GM23338 (cell line): ENCODE data around the gene TK1. TPM values are rescaled to one million over a fixed set of nuclear protein-coding genes. Genes with fewer than 3 reads are reported as not detected.

Experiments
- ATAC-seq: fragments of 200-7000 bp; cut with Tn5 transposase; 3 replicates; pipeline ENCODE4 v1.9.1; 2020
- DNase-seq: peaks from one replicate; pipeline ENCODE4 v3.0.0-alpha.2; 2015; ENCODE audit warnings: low spot score
- H2AFZ ChIP-seq: fragments of 200-600 bp; sonication (generic); 2 replicates; pipeline ENCODE4 v1.8.0; 2016; ENCODE audit warnings: antibody characterized with exemption, mild to moderate bottlenecking, moderate library complexity
- H3F3A ChIP-seq: fragments of 200-600 bp; sonication (generic); replicated peaks from 2 replicates; pipeline ENCODE4 v1.8.0; 2017; ENCODE audit warnings: antibody characterized with exemption, mixed run types, low read depth
- H3K27ac ChIP-seq: fragments of 200-600 bp; sonication (generic); 2 replicates; pipeline ENCODE4 v1.6.1; 2016; ENCODE audit warnings: low read depth
- H3K27me3 ChIP-seq: fragments of 200-600 bp; sonication (generic); 2 replicates; pipeline ENCODE4 v1.8.0; 2016; ENCODE audit warnings: mild to moderate bottlenecking, mixed run types, moderate library complexity; ENCODE audit not compliant: insufficient read depth
- H3K36me3 ChIP-seq: fragments of 200-600 bp; sonication (generic); 2 replicates; pipeline ENCODE4 v1.8.0; 2016; ENCODE audit warnings: mild to moderate bottlenecking; ENCODE audit not compliant: insufficient read depth
- H3K4me1 ChIP-seq: fragments of 200-600 bp; sonication (generic); 2 replicates; pipeline ENCODE4 v1.8.0; 2016; ENCODE audit warnings: mild to moderate bottlenecking, moderate library complexity; ENCODE audit not compliant: insufficient read depth
- H3K4me2 ChIP-seq: fragments of 200-600 bp; sonication (generic); 2 replicates; pipeline ENCODE4 v1.7.1; 2017; ENCODE audit warnings: mixed run types
- H3K4me3 ChIP-seq: fragments of 200-600 bp; sonication (generic); 2 replicates; pipeline ENCODE4 v1.6.1; 2016; ENCODE audit warnings: mixed run types
- H3K79me2 ChIP-seq: fragments of 200-600 bp; sonication (generic); replicated peaks from 2 replicates; pipeline ENCODE4 v1.8.0; 2017; ENCODE audit warnings: mild to moderate bottlenecking; ENCODE audit not compliant: insufficient read depth
- H3K9me2 ChIP-seq: fragments of 200-600 bp; sonication (generic); 2 replicates; pipeline ENCODE4 v1.8.0; 2017; ENCODE audit not compliant: insufficient read depth
- H4K20me1 ChIP-seq: fragments of 200-600 bp; sonication (generic); replicated peaks from 2 replicates; pipeline ENCODE4 v1.8.0; 2017; ENCODE audit warnings: mild to moderate bottlenecking; ENCODE audit not compliant: insufficient read depth
- H3K27ac Mint-ChIP-seq: 2 replicates; pipeline ENCODE4 v1.8.0; 2020; ENCODE audit warnings: inconsistent platforms, mild to moderate bottlenecking, moderate library complexity, mixed read lengths
- H3K27me3 Mint-ChIP-seq: 3 replicates; pipeline ENCODE4 v1.8.0; 2022; ENCODE audit warnings: low read depth, mild to moderate bottlenecking, moderate library complexity, mixed read lengths, inconsistent platforms; ENCODE audit not compliant: insufficient read depth, poor library complexity
- H3K36me3 Mint-ChIP-seq: 3 replicates; pipeline ENCODE4 v1.8.0; 2021; ENCODE audit warnings: low read depth, mild to moderate bottlenecking, inconsistent platforms, moderate library complexity, mixed read lengths
- H3K4me1 Mint-ChIP-seq: 3 replicates; pipeline ENCODE4 v1.8.0; 2020; ENCODE audit warnings: mild to moderate bottlenecking, inconsistent platforms, mixed read lengths
- H3K4me3 Mint-ChIP-seq: 3 replicates; pipeline ENCODE4 v1.8.0; 2021; ENCODE audit warnings: moderate library complexity, mild to moderate bottlenecking, inconsistent platforms, mixed read lengths
- H3K9me3 Mint-ChIP-seq: 3 replicates; pipeline ENCODE4 v1.8.0; 2020; ENCODE audit warnings: moderate library complexity, mild to moderate bottlenecking, inconsistent platforms, mixed read lengths
- CREB1 ChIP-seq: fragments of 250-450 bp; sonication (Bioruptor Pico); IDR thresholded peaks from 2 replicates; pipeline ENCODE4 v1.5.0; 2020; ENCODE audit warnings: low read depth, mild to moderate bottlenecking, moderate library complexity
- EZH2 ChIP-seq: fragments of 200-600 bp; sonication (generic); IDR thresholded peaks from one replicate; pipeline ENCODE4 v1.8.0; 2017; ENCODE audit warnings: antibody characterized with exemption, mild to moderate bottlenecking, low read depth; ENCODE audit not compliant: unreplicated experiment
- EZH2phosphoT487 ChIP-seq: fragments of 200-600 bp; sonication (generic); IDR thresholded peaks from one replicate; pipeline ENCODE4 v1.8.1; 2018; ENCODE audit warnings: antibody characterized with exemption; ENCODE audit not compliant: unreplicated experiment
- NANOG ChIP-seq: IDR thresholded peaks from 2 replicates; pipeline ENCODE4 v1.6.1; 2016; ENCODE audit warnings: antibody characterized with exemption, borderline replicate concordance
- POLR2AphosphoS5 ChIP-seq: IDR thresholded peaks from 2 replicates; pipeline ENCODE4 v1.6.1; 2016; ENCODE audit warnings: antibody characterized with exemption, low read depth
- STAT1 ChIP-seq: IDR thresholded peaks from one replicate; pipeline ENCODE4 v1.6.1; 2016; ENCODE audit warnings: antibody characterized with exemption; ENCODE audit not compliant: unreplicated experiment
- ZNF114 ChIP-seq: fragments of 250-450 bp; sonication (Bioruptor Pico); IDR thresholded peaks from 2 replicates; pipeline ENCODE4 v1.5.0; 2020; ENCODE audit warnings: mild to moderate bottlenecking, moderate library complexity
- ZNF331 ChIP-seq: fragments of 250-450 bp; sonication (Bioruptor Pico); IDR thresholded peaks from 2 replicates; pipeline ENCODE4 v1.5.0; 2020; ENCODE audit warnings: low read depth, mild to moderate bottlenecking, moderate library complexity
- polyA plus RNA-seq: library from polyadenylated mRNA; unstranded; fragments of >200 nt; fragmentation: Nextera tagmentation; extraction: Ambion mirVana; gene quantifications from 2 replicates; pipeline ENCODE4 v1.2.1, GENCODE V29; 2016
- total RNA-seq: library from RNA; depleted of rRNA; stranded (reverse); fragments of >200 nt; shearing (Covaris generic); gene quantifications from 2 replicates; pipeline ENCODE4 v1.2.3, GENCODE V29; 2014
- TF ChIP-seq, protein P1 (sequence below): IDR thresholded peaks from one replicate; pipeline ENCODE4 v1.6.1; 2018; ENCODE audit warnings: antibody characterized with exemption; ENCODE audit not compliant: unreplicated experiment
- TF ChIP-seq, protein P2 (sequence below): fragments of 250-450 bp; sonication (Bioruptor Pico); IDR thresholded peaks from 2 replicates; pipeline ENCODE4 v1.5.0; 2020; ENCODE audit warnings: mild to moderate bottlenecking, moderate library complexity

TK1 gene
- total and polyA plus RNA-seq, 2 experiments from 2014 or later: 74.5 to 84.4 TPM

DNA sequence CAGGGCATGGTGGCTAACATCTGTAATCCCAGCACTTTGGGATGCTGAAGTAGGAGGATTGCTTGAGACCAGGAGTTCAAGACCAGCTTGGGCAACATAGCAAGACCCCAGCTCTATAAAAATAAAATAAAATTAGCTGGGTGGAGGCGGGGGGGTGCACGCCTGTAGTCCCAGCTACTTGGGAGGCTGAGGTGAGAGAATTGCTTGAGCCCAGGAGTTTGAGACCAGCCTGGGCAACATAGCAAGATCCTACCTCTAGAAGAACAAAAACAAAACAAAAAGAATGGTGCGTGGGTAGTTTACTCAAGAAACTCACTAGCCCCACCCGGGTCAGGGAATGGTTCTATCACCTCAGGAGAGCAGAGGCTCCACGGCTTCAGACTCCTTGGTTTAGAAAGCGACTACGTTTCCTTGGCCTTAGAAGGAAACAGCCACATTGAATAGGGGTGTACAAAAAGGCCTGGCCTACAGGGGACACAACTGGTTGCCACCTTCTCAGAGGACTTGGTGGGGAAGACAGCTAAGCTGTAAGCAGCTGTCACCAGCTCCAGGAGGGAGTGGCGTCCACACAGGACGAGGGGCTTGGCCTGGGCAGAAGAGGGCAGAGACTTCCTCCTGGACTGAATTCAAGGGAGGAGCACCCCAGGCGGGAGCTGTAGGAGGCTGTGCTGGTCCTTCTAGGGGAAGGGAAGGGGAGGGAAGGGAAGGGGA, 716 bp downstream of the TK1 start (continued):
- TF ChIP-seq, protein P1, sequence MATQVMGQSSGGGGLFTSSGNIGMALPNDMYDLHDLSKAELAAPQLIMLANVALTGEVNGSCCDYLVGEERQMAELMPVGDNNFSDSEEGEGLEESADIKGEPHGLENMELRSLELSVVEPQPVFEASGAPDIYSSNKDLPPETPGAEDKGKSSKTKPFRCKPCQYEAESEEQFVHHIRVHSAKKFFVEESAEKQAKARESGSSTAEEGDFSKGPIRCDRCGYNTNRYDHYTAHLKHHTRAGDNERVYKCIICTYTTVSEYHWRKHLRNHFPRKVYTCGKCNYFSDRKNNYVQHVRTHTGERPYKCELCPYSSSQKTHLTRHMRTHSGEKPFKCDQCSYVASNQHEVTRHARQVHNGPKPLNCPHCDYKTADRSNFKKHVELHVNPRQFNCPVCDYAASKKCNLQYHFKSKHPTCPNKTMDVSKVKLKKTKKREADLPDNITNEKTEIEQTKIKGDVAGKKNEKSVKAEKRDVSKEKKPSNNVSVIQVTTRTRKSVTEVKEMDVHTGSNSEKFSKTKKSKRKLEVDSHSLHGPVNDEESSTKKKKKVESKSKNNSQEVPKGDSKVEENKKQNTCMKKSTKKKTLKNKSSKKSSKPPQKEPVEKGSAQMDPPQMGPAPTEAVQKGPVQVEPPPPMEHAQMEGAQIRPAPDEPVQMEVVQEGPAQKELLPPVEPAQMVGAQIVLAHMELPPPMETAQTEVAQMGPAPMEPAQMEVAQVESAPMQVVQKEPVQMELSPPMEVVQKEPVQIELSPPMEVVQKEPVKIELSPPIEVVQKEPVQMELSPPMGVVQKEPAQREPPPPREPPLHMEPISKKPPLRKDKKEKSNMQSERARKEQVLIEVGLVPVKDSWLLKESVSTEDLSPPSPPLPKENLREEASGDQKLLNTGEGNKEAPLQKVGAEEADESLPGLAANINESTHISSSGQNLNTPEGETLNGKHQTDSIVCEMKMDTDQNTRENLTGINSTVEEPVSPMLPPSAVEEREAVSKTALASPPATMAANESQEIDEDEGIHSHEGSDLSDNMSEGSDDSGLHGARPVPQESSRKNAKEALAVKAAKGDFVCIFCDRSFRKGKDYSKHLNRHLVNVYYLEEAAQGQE: no peak
- TF ChIP-seq EZH2: no peak
- no peak for TF ChIP-seq POLR2AphosphoS5
- TF ChIP-seq STAT1: no peak
- TF ChIP-seq CREB1 (CRISPR knock-in tag): no peak

DNA sequence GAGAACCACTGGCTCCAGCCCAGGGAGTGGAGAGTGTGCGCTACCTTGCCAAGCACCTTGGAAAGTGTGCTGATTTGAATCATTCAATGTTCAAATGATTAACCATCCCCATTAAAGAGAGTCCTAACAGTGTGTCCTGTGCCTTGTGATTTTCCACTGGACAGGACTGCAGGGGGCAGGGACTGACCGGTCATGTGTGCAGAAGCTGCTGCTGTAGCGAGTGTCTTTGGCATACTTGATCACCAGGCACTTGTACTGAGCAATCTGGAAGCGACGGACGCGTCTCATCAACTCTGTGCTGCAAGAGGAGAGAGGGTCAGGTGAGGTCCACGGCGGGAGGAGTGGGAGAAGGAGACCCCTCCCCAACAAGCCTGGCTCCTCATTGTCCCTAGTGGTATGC, 2.0 kb downstream of the TK1 start:
- DNase-seq: no peak
- Histone ChIP-seq H3F3A (peaks cover 7% of the 10 kb centered on the region; the same call in 1 of the 2 replicates), H3K4me1 (peaks cover 9% of the 10 kb centered on the region; the same call in 1 of the 2 replicates), H3K27me3 (no peaks in the 10 kb centered on the region), H3K9me2 (0 out of 2 replicates have a peak, but pooled peaks cover 4% of the 10 kb centered on the region), H3K36me3 (peaks cover 33% of the 10 kb centered on the region), H3K27ac (no peak overlapping the region), H3K79me2 (peaks cover 47% of the 10 kb centered on the region), H4K20me1 (peaks cover 26% of the 10 kb centered on the region), H3K4me2 (peak overlapping the region; percentile 95; the same call in 1 of the 2 replicates), H2AFZ (no peak overlapping the region), H3K4me3 (no peak overlapping the region)
- ATAC-seq: no peak
- peak overlapping the region; percentile 88 for H3K4me3 Mint-ChIP-seq
- H3K4me1 Mint-ChIP-seq: peaks cover 15% of the 10 kb centered on the region
- no peak overlapping the region for H3K27ac Mint-ChIP-seq
- H3K27me3 Mint-ChIP-seq: peaks cover 3% of the 10 kb centered on the region
- peaks cover 52% of the 10 kb centered on the region for H3K36me3 Mint-ChIP-seq
- no peaks in the 10 kb centered on the region; the same call in 2 of the 3 replicates for H3K9me3 Mint-ChIP-seq
- TF ChIP-seq, protein P2, sequence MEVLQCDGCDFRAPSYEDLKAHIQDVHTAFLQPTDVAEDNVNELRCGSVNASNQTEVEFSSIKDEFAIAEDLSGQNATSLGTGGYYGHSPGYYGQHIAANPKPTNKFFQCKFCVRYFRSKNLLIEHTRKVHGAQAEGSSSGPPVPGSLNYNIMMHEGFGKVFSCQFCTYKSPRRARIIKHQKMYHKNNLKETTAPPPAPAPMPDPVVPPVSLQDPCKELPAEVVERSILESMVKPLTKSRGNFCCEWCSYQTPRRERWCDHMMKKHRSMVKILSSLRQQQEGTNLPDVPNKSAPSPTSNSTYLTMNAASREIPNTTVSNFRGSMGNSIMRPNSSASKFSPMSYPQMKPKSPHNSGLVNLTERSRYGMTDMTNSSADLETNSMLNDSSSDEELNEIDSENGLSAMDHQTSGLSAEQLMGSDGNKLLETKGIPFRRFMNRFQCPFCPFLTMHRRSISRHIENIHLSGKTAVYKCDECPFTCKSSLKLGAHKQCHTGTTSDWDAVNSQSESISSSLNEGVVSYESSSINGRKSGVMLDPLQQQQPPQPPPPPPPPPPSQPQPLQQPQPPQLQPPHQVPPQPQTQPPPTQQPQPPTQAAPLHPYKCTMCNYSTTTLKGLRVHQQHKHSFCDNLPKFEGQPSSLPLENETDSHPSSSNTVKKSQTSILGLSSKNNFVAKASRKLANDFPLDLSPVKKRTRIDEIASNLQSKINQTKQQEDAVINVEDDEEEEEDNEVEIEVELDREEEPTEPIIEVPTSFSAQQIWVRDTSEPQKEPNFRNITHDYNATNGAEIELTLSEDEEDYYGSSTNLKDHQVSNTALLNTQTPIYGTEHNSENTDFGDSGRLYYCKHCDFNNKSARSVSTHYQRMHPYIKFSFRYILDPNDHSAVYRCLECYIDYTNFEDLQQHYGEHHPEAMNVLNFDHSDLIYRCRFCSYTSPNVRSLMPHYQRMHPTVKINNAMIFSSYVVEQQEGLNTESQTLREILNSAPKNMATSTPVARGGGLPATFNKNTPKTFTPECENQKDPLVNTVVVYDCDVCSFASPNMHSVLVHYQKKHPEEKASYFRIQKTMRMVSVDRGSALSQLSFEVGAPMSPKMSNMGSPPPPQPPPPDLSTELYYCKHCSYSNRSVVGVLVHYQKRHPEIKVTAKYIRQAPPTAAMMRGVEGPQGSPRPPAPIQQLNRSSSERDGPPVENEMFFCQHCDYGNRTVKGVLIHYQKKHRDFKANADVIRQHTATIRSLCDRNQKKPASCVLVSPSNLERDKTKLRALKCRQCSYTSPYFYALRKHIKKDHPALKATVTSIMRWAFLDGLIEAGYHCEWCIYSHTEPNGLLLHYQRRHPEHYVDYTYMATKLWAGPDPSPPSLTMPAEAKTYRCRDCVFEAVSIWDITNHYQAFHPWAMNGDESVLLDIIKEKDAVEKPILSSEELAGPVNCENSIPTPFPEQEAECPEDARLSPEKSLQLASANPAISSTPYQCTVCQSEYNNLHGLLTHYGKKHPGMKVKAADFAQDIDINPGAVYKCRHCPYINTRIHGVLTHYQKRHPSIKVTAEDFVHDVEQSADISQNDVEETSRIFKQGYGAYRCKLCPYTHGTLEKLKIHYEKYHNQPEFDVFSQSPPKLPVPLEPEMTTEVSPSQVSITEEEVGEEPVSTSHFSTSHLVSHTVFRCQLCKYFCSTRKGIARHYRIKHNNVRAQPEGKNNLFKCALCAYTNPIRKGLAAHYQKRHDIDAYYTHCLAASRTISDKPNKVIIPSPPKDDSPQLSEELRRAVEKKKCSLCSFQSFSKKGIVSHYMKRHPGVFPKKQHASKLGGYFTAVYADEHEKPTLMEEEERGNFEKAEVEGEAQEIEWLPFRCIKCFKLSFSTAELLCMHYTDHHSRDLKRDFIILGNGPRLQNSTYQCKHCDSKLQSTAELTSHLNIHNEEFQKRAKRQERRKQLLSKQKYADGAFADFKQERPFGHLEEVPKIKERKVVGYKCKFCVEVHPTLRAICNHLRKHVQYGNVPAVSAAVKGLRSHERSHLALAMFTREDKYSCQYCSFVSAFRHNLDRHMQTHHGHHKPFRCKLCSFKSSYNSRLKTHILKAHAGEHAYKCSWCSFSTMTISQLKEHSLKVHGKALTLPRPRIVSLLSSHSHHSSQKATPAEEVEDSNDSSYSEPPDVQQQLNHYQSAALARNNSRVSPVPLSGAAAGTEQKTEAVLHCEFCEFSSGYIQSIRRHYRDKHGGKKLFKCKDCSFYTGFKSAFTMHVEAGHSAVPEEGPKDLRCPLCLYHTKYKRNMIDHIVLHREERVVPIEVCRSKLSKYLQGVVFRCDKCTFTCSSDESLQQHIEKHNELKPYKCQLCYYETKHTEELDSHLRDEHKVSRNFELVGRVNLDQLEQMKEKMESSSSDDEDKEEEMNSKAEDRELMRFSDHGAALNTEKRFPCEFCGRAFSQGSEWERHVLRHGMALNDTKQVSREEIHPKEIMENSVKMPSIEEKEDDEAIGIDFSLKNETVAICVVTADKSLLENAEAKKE (CRISPR knock-in tag): no peak
- no peak for TF ChIP-seq ZNF331 (CRISPR knock-in tag)
- no peak for TF ChIP-seq EZH2phosphoT487
- TF ChIP-seq ZNF114 (CRISPR knock-in tag): no peak
- no peak for TF ChIP-seq POLR2AphosphoS5
- no peak for TF ChIP-seq NANOG
- TF ChIP-seq, protein P1: no peak
- TF ChIP-seq EZH2: no peak
